Measurements from ENCODE around the gene NHLRC4.

NHLRC4 gene

DNA sequence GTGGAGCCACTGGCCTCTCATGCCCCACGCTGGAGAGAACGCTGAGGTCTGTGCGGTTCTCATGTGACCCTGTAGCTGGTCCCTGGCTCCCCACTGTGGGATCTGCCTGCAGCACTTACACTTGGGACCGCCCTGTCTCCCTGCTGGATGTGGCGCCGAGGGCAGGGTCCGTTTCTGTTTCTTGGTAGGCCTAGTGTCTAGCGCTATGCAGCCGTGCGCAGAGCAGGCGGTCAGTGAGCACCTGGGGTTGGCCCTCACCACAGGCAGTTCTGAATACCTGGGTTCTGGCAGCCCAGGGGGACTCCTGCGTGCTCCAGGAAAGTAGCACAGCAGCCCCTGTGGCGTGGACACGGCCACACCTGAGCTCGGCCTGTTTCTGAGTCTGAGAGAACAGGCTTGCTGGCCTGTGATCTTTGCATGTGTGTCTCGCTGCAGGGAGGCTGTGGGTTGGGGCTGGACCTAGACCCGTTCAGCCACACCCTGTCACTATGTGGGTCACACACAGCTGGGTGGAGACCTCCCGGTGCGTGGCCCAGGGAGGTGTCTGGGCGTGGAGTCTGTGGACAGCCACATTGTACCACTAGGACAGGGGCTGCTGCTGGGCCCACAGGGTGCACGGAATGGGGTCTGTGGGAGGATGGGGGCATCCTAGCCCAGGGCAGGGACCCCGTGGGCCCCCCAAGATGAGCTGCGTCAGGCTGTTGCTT lies 36.5 kb upstream of the NHLRC4 start:
- DNase-seq (ENCODE audit: low read depth): no peak

DNA sequence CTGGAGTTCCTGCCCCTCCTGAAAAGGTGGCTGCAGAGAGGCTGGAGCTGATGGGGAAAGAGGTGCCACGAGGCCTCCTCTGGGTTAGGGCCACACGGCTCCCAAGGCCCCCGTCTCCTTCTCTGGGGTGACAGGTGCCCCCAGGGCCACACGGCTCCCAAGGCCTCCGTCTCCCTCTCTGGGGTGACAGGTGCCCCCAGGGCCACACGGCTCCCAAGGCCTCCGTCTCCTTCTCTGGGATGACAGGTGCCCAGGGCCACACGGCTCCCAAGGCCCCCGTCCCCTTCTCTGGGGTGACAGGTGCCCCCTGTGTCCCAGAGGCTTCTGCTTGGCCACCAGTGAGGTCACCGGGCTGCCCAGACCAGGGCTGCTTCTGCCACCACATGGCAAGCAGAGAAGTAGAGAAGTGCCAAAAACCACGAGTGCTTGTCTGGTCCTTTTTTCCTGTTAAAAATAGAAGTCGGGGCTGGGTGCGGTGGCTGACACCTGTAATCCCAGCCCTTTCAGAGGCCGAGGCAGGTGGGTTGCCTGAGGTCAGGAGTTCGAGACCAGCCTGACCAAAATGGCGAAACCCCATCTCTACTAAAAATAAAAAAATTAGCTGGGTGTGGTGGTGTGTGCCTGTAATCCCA lies 35.2 kb upstream of the NHLRC4 start:
- no peak for DNase-seq (ENCODE audit: low read depth)

DNA sequence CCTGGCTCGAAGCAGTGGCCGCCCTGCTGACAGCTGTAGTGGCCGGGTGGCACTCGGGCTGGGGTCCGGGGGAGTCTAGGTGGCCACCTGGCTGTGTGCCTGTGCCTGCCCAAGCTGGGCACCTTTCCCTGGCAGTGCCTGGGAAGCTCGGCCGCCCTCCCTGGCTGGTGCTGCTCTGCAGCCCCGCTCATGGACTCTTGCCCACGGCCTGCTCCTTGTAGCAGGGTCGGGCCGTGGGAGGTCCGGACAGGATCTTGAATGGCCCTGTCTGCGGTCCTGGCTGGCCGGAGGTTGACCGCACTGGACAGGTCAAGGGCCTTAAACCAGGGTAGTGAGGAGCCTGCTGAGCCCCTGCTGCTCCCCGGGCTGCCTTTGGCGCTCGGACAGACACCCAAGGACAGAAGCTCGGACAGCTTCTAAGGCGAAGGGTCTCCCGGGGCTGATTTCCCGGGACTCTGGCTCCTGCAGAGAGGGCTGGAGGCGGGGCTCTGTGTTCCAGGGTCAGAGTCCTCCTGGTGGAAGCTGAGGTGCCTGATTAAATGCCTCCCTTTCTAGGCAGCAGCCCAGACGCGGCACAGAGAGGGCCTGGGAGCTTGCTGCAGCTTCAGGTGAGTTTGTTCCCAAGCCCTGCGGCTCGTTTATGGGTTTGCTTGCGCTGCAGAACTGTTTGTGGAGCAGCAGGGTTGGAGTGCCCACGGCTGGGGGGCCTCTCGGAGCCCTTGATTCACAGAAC lies 33.2 kb upstream of the NHLRC4 start:
- no peak for DNase-seq (ENCODE audit: low read depth)

DNA sequence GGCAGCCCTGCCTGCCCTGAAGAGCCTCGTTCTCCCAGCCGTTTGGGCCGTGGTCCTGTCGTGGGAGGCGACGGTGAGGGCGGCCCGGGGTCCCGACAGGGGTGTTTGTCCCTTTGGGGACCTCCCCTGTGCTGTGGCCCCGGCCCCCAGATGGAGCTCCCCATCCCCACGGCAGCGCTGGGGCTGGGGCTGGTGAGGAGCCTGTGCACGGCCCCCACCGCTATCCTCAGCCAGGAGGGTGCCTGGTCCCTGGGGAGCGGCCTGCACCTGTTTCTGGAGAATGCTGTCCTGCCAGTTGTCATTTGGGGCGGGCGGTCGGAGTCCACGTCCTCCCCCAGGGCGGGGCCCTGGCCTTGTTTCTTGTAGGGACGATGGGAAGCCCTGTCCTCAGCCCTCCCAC lies 32.7 kb upstream of the NHLRC4 start:
- no peak for DNase-seq (ENCODE audit: low read depth)

DNA sequence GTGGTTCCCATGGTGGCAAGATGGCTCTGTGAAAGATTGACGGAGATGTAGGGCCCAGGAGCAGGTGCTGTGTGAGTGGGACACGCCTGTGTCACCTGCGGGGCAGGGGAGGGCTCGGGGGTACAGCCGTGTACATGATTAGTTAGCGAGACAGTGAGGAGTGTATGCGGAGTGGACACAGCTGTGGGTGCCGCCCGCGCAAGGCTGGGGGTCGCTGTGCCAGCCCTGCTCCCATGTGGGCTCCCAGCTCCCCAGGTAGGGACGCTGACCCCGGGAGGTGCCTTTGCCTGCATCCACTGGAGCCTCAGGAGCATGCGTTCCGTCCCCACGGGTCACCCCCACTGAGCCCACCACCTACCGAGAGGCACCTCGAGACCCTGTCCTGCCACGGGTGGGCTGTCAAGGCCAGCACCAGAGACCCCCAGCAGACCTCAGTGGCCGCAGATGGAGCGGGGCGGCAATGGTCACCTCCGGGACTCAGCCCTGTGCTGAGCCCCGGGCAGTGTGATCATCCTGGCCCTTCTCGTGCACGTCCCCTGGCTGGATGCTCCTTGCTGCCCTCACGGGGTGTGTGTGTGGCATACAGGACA lies 31.9 kb upstream of the NHLRC4 start:
- DNase-seq (ENCODE audit: low read depth): no peak

DNA sequence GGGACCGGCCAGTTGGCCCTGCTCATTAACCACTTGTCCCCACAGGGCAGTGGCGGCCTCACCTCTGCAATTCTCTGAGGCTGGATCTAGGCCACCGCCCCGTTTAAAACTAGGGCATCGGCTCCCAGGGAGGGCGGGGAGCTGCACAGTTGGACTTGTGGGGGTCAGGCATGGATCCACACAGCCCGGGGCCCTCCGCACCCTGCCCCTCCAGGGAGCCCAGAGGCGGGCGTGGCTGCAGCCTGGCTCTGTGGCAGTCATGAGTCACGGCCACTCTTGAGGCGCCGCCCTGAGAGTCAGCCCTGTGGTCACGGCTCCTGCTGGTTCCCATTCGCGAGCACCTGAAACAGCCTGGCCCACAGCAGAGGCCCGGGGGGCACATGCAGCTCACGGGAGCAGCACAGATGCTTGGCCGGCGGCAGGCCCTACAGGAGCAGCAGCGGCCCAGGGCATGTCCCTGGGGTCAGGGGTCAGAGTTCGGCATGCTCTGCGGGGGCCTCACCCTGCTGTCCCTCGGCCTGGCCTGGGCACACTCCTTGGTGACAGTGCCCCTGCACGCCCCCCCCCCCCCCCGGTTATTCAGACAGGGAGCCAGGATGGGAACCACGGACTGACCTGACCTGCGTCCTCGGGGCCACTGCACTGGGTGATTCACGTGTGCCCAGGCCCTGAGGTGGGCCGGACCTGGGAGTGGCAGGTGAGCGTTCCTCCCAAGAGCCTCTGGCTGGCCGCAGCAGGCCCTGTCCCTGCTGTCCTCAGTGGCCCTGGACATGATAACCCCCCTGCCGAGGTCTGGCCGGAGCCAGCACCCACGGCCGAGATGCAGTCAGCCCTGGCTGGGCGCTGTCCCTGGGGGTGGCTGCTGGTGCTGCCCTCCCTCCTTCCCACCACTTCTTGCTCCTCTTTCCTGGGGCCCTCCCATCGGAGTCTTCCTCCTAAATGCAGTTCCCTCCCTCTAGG lies 31.1 kb upstream of the NHLRC4 start:
- DNase-seq (ENCODE audit: low read depth): no peak

DNA sequence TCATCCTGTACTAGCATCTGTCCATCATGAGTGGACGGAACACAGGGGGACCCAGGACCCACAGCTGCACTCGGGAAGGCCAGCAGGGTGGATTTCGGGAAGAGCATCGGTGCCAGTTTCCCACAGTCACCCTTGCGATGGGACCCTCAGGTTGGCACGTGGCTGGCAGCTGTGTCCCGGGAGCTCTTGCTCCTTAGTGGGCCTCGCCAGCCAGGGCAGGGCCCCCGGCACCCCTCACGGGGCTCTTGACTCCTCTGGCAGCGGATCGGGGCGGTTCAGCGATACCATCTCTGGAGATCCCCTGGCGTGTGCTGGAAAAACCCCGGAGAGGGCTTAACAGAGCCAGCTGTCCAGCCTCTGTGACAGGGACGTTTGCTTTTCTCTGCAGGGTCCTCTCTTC lies 30.1 kb upstream of the NHLRC4 start:
- no peak for DNase-seq (ENCODE audit: low read depth)

DNA sequence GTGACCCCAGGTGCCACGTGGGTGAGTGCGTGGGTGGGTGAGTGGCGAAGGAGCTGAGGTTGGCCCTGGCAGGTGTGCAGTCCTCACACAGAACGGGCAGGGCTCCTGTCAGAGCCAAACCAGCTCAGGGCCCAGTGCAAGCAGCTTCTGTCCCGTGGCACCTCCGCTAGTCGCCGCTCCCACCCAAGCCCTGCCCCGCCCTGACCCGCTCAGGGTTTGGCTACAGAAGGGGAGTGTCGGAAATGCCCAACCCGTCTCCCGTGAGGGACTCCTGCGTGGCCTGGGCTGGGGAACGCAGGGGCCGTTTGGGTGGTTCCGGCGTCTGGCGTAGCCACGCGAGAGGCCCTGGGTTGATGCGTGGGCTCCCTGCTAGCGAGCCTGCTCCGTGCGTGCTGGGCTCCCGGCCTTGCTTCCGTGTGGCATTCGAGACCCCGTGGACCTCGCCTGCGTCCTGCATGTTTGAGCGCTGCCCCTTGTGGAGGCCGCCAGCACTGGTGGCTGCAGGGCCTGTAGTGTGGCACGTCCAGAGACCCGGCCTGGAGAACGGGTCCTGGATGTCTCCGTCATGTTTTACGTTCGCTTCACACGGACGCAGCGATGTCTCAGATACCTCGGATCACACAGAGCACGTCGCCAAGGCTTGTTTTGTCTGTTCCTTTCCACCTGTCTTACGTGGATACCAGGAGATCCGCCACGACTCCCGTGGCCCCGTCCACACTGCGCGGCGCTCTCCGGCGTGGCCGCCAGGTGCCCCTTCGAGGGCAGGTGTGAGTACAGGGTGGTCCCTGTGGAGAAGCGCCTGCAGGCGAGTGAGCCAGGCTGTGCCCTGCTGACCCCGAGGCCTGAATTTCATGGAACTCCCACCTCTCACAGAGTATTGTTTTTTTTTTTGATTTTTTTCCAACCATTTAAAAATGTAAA lies 29.1 kb upstream of the NHLRC4 start:
- DNase-seq (ENCODE audit: low read depth): no peak

DNA sequence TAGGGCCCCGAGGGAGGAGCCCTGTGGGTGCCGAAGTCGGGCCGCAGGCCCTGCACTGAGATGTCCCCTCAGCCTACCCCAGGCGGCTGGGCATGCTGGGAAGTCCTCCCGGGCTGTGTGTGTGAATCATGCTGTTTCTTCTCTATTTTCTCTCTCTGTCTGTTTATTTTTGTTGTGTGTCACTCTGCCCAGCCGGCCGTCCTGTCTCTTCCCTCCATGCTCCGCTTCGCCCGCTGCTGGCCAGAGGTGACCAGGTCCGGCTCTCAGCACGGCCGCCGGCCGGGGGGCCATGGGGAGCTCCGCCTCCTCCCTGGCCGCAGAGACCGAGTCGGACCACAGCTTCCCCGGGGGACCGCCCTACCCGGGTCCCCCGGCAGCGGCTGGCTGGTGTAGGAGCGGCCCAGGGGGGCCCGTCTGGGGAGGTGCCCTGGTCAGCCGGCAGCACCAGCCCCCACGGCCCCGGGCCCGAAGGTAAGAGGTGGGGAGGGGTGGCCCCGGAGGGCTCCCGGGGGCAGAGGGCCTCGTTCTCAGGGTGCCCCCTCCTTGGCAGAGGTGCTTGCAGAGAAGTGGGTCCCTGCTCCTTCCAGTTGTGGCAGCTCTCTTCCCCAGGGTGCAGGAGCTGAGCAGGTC lies 26.8 kb upstream of the NHLRC4 start:
- DNase-seq (ENCODE audit: low read depth): no peak

DNA sequence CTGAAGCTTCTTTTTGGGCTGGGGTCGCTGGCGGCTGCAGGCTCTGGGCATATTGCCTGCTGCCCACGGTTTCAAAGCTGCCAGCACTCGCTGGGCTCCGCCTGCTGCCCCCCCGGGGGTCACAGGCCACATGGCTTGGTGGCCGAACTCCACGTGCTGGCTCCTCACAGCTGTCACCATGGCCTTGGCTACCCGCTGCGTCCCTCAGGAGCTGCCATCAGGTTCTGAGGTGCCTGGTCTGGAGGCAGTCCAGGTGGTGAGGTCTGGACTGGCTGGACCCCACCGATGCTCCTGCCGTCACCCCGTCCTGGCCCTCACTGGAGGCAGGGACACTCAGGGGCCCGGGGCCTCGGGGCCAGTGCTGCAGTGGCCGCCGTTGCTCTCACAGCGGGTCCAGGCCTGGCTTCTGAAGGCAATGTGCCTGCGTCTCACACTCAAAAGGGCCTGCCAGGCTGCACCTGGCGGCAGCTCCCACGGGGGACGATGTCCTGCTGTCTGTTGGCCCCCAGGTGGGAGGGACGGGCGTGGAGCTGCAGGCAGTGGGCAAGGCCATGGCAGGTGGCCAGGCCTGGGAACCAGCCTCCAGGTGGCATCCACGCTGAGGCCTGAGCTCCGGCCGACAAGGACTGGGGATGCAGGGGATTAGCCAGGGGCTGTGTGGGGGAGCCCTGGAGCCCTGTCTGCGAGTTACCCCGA lies 26.0 kb upstream of the NHLRC4 start:
- DNase-seq (ENCODE audit: low read depth): no peak

DNA sequence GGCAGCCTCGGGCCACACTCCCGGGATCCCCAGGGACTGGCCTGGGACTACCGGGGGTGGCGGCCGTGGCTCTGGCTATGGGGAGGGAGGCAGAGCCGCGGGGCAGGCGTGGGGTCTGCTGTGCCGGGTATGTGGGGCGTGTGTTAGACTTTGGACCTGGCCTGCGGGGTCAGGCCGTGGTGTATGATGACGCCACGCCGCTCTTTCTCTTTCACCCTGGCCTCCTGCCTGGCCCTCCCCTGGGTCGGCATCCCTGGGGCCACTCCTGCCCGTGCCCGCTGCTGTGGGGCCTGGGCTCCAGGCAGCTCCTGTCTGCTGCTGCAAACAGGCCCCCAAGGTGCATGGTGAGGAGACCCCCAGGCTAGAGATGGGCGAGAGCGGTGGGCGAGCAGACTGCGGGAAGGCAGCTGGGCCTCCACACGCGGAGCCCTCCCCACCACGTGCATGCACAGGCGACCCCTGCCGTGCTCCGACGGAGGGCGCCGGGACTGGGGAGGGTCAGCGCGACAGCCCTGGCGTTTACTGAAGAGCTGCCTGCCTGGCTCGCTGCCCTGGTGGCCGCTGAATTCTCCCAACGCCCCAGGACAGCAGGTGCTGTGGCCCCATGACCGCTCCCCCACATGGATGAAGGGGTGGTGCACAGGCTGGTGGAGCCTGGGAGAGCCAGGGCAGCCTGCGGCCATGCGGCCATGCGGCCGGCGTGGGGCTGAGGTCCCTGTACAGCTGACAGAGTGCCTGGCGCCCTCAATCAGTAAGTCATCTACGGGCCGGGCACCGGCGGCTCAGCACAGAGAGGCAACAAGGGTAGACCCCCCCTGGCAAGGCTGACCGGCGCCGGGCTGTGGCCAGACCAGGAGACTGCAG lies 23.3 kb upstream of the NHLRC4 start:
- no peak for DNase-seq (ENCODE audit: low read depth)

DNA sequence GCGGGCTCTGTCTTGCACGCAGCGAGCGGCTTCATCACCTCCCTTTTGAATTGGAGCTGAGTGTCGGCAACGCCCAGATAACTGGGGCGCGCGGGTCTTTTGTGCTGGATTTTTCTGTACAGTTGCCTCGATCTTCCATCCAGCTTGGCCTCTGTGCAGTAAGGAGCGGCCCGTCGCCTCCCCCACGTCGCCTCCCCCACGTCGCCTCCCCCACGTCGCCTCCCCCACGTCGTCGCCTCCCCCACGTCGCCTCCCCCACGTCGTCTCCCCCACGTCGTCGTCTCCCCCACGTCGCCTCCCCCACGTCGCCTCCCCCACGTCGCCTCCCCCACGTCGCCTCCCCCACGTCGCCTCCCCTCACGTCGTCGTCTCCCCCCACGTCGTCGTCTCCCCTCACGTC lies 22.3 kb upstream of the NHLRC4 start:
- no peak for DNase-seq (ENCODE audit: low read depth)

DNA sequence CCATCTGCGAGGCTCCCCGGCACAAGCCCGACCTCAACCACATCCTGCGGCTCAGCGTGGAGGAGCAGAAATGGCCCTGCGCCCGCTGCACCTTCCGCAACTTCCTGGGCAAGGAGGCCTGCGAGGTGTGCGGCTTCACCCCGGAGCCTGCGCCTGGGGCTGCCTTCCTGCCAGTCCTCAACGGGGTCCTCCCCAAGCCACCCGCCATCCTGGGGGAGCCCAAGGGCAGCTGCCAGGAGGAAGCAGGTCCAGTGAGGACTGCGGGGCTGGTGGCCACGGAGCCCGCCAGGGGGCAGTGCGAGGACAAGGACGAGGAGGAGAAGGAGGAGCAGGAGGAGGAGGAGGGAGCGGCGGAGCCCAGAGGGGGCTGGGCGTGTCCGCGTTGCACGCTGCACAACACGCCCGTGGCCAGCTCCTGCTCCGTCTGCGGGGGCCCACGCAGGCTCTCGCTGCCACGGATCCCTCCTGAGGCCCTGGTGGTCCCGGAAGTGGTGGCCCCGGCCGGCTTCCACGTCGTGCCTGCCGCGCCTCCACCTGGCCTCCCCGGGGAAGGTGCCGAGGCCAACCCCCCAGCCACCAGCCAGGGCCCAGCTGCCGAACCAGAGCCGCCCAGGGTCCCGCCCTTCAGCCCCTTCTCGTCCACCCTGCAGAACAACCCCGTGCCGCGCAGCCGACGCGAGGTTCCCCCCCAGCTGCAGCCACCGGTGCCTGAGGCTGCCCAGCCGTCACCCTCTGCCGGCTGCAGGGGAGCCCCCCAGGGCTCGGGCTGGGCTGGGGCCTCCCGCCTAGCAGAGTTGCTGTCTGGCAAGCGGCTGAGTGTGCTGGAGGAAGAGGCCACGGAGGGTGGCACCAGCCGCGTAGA lies 19.7 kb upstream of the NHLRC4 start:
- no peak for DNase-seq (ENCODE audit: low read depth)

DNA sequence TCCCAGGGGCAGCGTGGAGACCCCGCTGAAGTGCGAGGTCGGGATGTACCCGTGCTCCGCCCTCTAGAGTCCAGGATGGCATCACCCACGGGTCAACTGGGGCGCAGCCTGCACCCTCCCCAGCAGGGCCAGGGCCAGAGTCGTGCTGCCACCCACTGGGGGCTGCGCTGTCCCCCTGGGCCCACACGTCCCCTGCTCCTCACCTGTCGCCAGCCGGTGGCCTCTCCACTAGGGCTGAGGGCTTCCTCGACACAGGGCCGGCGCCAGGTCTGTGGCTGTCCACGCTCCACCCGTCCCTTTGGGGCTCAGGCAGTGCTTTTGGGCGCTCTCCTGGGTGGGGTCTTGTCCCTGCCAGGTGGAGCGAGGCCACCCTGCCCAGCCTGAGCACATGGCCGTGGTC lies 18.2 kb upstream of the NHLRC4 start:
- DNase-seq (ENCODE audit: low read depth): no peak

DNA sequence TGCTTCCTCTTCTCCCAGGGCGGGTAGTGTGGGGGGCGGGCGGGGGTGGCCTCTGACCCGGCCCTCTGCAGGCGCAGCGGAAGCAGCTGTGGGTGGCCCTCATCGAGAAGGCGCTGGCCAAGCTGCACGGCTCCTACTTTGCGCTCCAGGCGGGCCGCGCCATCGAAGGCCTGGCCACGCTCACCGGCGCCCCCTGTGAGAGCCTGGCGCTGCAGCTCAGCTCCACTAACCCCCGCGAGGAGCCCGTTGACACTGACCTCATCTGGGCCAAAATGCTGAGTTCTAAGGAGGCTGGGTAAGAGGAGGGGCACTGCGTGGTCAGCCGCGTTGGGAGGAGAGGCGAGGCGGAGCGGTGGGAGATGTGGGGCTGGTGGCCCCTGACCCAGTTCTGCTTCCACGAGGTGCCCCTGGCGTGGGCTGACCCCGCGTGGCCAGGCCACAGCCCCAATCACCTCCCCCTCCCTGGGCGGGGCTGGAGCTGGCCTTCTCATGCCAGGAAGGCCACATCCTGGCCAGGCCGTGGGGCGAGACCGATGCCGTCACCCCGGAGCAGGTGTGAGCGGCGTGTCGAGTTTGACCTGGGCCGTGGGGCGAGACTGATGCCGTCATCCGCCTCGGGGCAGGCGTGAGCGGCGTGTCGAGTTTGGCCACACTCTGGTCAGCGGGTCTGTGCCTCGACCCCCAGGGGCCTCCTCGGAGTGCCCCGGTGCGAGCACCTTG lies 17.1 kb upstream of the NHLRC4 start:
- DNase-seq (ENCODE audit: low read depth): no peak

DNA sequence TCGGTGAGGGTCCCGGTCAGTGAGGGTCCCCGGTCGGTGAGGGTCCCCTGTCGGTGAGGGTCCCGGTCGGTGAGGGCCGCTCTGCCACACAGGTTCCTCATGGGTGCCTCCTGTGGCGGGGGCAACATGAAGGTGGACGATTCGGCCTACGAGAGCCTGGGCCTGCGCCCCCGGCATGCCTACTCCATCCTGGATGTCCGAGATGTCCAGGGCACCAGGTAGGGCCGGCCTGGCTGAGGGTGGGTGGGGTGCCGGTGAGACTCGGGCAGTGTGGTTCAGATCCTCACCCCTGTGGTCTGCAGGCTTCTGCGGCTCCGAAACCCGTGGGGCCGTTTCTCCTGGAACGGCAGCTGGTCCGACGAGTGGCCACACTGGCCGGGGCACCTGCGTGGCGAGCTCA lies 15.6 kb upstream of the NHLRC4 start:
- DNase-seq (ENCODE audit: low read depth): no peak

DNA sequence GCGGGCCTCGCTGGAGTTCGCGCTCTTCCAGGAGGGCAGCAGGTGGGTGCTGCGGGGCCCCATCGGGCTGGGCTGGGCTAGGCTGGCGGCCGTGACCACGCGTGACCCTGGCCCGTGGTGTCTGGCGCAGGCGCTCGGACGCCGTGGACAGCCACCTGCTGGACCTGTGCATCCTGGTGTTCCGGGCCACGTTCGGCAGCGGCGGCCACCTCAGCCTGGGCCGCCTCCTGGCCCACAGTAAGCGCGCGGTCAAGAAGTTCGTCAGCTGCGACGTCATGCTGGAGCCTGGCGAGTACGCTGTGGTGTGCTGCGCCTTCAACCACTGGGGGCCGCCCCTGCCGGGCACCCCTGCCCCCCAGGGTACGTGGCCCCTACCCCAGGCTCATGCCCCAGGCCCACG lies 14.6 kb upstream of the NHLRC4 start:
- DNase-seq (ENCODE audit: low read depth): no peak

Data from stimulated activated CD8-positive, alpha-beta memory T cell treated with anti-CD3 and anti-CD28 coated beads, Interleukin-7, amount 100 ng/mL, for 24 hours (primary cell).